Measurements from ENCODE around the gene SLC22A23. TPM values are rescaled to one million over a fixed set of nuclear protein-coding genes. Genes with fewer than 3 reads are reported as not detected.

SLC22A23 gene
- total and polyA plus RNA-seq, 2 experiments from 2014 or later, result 6.1 to 38.3 TPM

GRCh38 chr6:3384241-3385143, 72.4 kb downstream of the SLC22A23 start:
- Mint-ChIP-seq H3K36me3 (ENCODE audit: low read depth) (peaks cover 17% of the 10 kb centered on the region), H3K27me3 (ENCODE audit: insufficient read depth, low read depth, poor library complexity) (peaks cover 2% of the 10 kb centered on the region), H3K9me3 (no peaks in the 10 kb centered on the region), H3K4me1 (peaks cover 53% of the 10 kb centered on the region), H3K4me3 (no peak overlapping the region), H3K27ac (peak overlapping the region; percentile 15; the same call in 1 of the 2 replicates)
- Histone ChIP-seq H2AFZ (no peak overlapping the region), H3K27ac (ENCODE audit: low read depth) (no peak overlapping the region), H3K4me1 (ENCODE audit: insufficient read depth) (peaks cover 19% of the 10 kb centered on the region; the same call in 1 of the 2 replicates), H3K4me2 (no peak overlapping the region), H3K79me2 (replicated peaks; ENCODE audit: insufficient read depth) (peaks cover 74% of the 10 kb centered on the region), H3K36me3 (ENCODE audit: insufficient read depth) (peaks cover 8% of the 10 kb centered on the region; the same call in 1 of the 2 replicates), H3F3A (replicated peaks; ENCODE audit: low read depth) (no peaks in the 10 kb centered on the region), H3K9me2 (ENCODE audit: insufficient read depth) (no peaks in the 10 kb centered on the region), H4K20me1 (replicated peaks; ENCODE audit: insufficient read depth) (peaks cover 14% of the 10 kb centered on the region), H3K27me3 (ENCODE audit: insufficient read depth) (no peaks in the 10 kb centered on the region), H3K4me3 (no peak overlapping the region)
- ATAC-seq (no peak), DNase-seq (ENCODE audit: low spot score) (no peak)
- no peak for TF ChIP-seq JUNB (IDR thresholded peaks at IDR 0.05; ENCODE audit: unreplicated experiment)
- no peak for TF ChIP-seq STAT1 (IDR thresholded peaks at IDR 0.05; ENCODE audit: unreplicated experiment)
- no peak for TF ChIP-seq EZH2phosphoT487 (IDR thresholded peaks at IDR 0.05; ENCODE audit: unreplicated experiment)
- TF ChIP-seq REST (IDR thresholded peaks at IDR 0.05; ENCODE audit: unreplicated experiment), result no peak
- no peak for TF ChIP-seq CREB1 (CRISPR knock-in tag; IDR thresholded peaks at IDR 0.05; ENCODE audit: low read depth)
- no peak for TF ChIP-seq POLR2AphosphoS5 (IDR thresholded peaks at IDR 0.05; ENCODE audit: low read depth)
- no peak for TF ChIP-seq EZH2 (IDR thresholded peaks at IDR 0.05; ENCODE audit: low read depth, unreplicated experiment)
- no peak for TF ChIP-seq ZNF462 (CRISPR knock-in tag; IDR thresholded peaks at IDR 0.05)
- TF ChIP-seq ZNF114 (CRISPR knock-in tag; IDR thresholded peaks at IDR 0.05), result no peak
